Fibroblast of the aortic adventitia (primary cell): ENCODE measurements around the gene ADGRG3. TPM values are rescaled to one million over a fixed set of nuclear protein-coding genes. Genes with fewer than 3 reads are reported as not detected.

Experiments used
- DNase-seq: peaks from one replicate; pipeline ENCODE4 v3.0.0-alpha.2; 2010; ENCODE audit warnings: low read depth
- H3K4me3 ChIP-seq: 2 replicates; pipeline ENCODE4 v1.5.1; 2011; ENCODE audit warnings: low read depth, mild to moderate bottlenecking, control low read depth, low read length, moderate library complexity
- total RNA-seq: library from RNA; depleted of rRNA; stranded (reverse); fragments of >200 nt; gene quantifications from 2 replicates; pipeline ENCODE4 v1.2.3, GENCODE V29; 2012; ENCODE audit warnings: low replicate concordance
- TF ChIP-seq, protein P1 (sequence below): IDR thresholded peaks from 2 replicates; pipeline ENCODE4 v1.5.1; 2011; ENCODE audit warnings: mild to moderate bottlenecking, low read length, control low read depth, inconsistent platforms; ENCODE audit not compliant: insufficient read depth

Gene ADGRG3
- total RNA-seq, 1 donor, result not detected

DNA sequence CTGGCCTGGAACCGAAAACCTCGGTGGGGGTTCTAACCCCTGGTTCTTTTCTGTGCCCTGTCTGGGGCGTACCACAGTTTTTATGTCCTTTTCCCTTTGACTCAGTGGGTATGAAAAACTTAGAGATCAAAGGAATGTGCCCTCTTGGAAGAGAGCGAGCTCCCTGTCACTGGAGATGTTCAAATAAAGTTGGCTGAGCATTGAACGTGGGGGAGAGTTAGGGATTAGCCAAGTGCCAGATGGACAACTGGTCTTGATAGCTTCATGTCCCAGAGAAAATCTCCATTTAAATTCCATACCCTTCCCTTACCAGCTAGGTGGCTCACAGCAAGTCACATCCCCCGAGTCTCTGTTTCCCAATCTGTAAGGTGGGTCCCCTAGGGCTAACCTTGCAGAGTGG, 30.1 kb upstream of the ADGRG3 start:
- no peak for DNase-seq
- no peak overlapping the region for H3K4me3 ChIP-seq
- TF ChIP-seq, protein P1, sequence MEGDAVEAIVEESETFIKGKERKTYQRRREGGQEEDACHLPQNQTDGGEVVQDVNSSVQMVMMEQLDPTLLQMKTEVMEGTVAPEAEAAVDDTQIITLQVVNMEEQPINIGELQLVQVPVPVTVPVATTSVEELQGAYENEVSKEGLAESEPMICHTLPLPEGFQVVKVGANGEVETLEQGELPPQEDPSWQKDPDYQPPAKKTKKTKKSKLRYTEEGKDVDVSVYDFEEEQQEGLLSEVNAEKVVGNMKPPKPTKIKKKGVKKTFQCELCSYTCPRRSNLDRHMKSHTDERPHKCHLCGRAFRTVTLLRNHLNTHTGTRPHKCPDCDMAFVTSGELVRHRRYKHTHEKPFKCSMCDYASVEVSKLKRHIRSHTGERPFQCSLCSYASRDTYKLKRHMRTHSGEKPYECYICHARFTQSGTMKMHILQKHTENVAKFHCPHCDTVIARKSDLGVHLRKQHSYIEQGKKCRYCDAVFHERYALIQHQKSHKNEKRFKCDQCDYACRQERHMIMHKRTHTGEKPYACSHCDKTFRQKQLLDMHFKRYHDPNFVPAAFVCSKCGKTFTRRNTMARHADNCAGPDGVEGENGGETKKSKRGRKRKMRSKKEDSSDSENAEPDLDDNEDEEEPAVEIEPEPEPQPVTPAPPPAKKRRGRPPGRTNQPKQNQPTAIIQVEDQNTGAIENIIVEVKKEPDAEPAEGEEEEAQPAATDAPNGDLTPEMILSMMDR, result no peak

GRCh38 chr16:57638381-57638780, 29.7 kb upstream of the ADGRG3 start:
- H3K4me3 ChIP-seq, result no peak overlapping the region
- DNase-seq, result no peak
- TF ChIP-seq, protein P1, result no peak

DNA sequence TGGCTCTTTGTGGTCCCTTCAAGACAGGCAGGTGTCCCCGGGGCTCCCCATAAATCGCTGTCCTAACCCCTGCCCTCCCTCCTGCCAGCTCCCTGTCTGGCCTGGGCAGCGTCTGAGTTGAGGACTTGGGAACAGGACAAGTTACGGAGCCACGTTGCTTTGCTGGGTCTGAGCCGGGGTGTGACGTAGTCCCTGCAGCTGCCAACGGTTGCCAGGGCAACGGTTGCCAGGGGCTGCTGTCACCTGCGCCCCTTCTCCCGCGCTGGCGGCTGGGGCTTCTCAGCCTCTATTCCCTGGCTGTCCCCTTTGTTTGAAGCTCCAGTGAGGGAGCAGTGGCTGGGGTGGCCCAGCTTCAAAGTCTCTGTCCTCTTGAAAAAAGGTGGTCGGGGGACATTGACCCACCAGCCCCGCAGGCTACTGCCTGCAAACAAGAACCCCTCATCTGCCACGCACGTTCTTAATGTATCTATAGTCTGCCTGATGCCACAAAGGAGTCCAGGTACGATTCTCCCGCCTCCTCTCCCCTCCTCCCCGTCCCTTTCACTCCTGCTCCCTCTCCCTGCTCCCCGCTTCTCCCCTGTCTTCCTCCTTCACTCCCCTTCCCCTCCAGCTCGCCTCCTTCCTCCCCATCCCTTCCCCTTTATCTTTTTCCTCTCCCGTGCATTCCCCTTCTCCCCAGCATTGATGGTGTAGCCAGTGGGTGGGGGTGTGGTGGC, 28.8 kb upstream of the ADGRG3 start:
- no peak for DNase-seq
- TF ChIP-seq, protein P1, result no peak
- no peak overlapping the region for H3K4me3 ChIP-seq

- no peak for DNase-seq
- H3K4me3 ChIP-seq, result no peak overlapping the region
- TF ChIP-seq, protein P1, result no peak
These were observed 27.9 kb upstream of the ADGRG3 start for GRCh38 chr16:57640185-57640584.

GRCh38 chr16:57640612-57641011, 27.5 kb upstream of the ADGRG3 start:
- DNase-seq, result no peak
- TF ChIP-seq, protein P1, result no peak
- no peak overlapping the region for H3K4me3 ChIP-seq

DNA sequence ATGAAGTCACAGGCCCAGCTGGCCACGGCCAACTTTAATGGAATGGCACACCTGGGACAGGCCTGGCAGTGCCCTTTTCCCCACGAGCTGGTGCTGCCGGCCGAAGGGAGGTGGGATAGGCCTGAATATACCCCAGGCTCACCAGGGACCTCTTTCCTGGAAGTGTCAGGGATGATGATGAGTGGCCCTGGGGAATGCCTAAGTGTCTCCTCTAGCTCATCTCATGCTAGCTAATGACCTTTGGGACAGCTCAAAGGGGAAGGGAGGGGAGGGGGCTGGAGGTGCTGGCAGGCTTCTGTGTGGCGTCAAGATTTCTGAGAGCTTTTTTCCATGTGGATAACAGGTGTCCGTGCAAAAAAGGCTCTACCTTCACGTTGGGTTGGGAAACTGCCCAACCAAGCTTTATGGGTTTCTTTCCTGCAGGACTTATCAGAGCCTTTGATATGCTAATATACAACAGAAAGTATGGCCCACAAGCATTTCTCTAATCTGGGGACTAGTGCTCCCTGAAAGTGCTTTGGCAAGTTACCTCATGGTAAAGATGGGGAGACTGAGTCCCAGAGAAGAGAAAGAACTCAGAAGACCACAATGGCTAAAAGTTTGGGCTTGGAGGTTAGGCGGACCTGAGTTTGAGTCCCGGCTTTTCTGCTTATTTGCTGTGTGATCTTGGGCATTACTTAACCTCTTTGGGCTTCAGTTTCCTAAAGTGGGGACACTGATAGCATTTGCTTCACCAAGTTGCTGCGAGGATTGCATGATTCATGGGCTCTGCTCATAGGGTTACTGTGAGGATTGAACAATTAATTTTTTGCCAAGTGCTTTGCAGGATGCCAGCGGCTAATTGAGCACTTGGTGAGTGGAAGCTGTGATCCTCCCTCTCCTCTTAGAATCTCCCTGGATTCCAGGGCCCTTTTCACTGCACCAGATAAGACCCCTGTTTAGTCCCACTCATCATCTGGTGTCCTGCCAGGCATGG, 25.7 kb upstream of the ADGRG3 start:
- TF ChIP-seq, protein P1, result no peak
- no peak overlapping the region for H3K4me3 ChIP-seq
- peak; percentile 24 for DNase-seq
